Activated T-helper 1 cell treated with anti-CD3 and anti-CD28 coated beads, Interleukin-12 subunit alpha, Interleukin-12 subunit beta, Interleukin-2, Interleukin-4 antibody, amounts not matched to agents 30 ng/mL and 10 ng/mL and 1 ng/mL, durations not matched to agents 14 hours and 24 hours and 36 hours (primary cell): Measurements from ENCODE around the gene SLIT3. TPM values are rescaled to one million over a fixed set of nuclear protein-coding genes. Genes with fewer than 3 reads are reported as not detected.

ENCODE experiments used
- DNase-seq: peaks from one replicate; pipeline ENCODE4 v3.0.0; 2021; ENCODE audit warnings: low spot score
- H3K27ac Mint-ChIP-seq: one replicate; pipeline ENCODE4 v1.8.0; 2021; ENCODE audit warnings: mild to moderate bottlenecking, mixed read lengths
- H3K27me3 Mint-ChIP-seq: one replicate; pipeline ENCODE4 v1.8.0; 2022; ENCODE audit warnings: mild to moderate bottlenecking, moderate library complexity, mixed read lengths; ENCODE audit not compliant: insufficient read depth
- H3K36me3 Mint-ChIP-seq: one replicate; pipeline ENCODE4 v1.8.0; 2021; ENCODE audit warnings: low read depth, mixed read lengths
- H3K4me1 Mint-ChIP-seq: one replicate; pipeline ENCODE4 v1.8.0; 2021; ENCODE audit warnings: low read depth, mixed read lengths
- H3K4me3 Mint-ChIP-seq: one replicate; pipeline ENCODE4 v1.8.0; 2021; ENCODE audit warnings: mild to moderate bottlenecking, moderate library complexity, mixed read lengths
- H3K9me3 Mint-ChIP-seq: one replicate; pipeline ENCODE4 v1.8.0; 2021; ENCODE audit warnings: mixed read lengths
- intact Hi-C: fragments of 100-400 bp; cut with micrococcal nuclease; formaldehyde crosslinking; loops from one replicate; pipeline ENCODE4 v1.15.1; 2024
- total RNA-seq: library from RNA; stranded (reverse); gene quantifications from 2 replicates; pipeline ENCODE4 v1.2.3, GENCODE V29; 2022

The SLIT3 gene
- total RNA-seq, 1 donor from 2014 or later: 0.03 TPM

DNA sequence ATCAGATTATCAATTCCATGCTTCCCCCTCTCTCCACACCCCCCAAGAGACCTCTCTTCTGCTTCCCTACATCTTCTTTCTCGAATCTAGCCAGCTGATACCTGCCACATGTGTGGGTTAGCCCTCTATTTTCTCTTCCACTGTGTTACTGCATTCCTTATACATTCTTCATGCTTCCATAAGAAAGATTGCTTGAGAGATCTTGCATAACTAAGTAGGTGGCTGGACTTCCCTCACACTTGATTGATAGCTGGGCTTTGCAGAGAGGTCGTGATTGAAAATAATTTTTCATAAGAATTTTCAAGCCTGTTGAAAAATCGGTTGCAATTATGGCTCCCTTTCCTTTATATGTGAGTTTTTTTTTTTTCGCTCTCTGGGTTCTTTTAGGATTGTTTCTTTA is 688.8 kb downstream of the SLIT3 start:
- Mint-ChIP-seq H3K36me3 (no peaks in the 10 kb centered on the region), H3K4me3 (no peak overlapping the region), H3K27me3 (no peaks in the 10 kb centered on the region), H3K27ac (no peak overlapping the region), H3K9me3 (no peaks in the 10 kb centered on the region), H3K4me1 (peaks cover 14% of the 10 kb centered on the region)
- DNase-seq: no peak
- intact Hi-C loops: no loop called here
